Measurements from ENCODE around the gene TIGD1.

TIGD1 gene

GRCh38 chr2:232508251-232508650 is 42.1 kb downstream of the TIGD1 start:
- no peaks in the 10 kb centered on the region for H3K79me2 ChIP-seq (ENCODE audit: low read length)
- no peak overlapping the region for H3K9ac ChIP-seq (ENCODE audit: low read length)
- H3K4me3 ChIP-seq (ENCODE audit: low read length) = no peak overlapping the region
- H3K4me2 ChIP-seq (ENCODE audit: low read depth, low read length) = no peak overlapping the region
- H4K20me1 ChIP-seq (ENCODE audit: insufficient read depth, low read length) = no peaks in the 10 kb centered on the region
- H2AFZ ChIP-seq (ENCODE audit: low read length) = no peak overlapping the region
- no peak overlapping the region for H3K27ac ChIP-seq (ENCODE audit: low read length)
- TF ChIP-seq EZH2phosphoT487 (IDR thresholded peaks at IDR 0.05; ENCODE audit: low read length) (no peak), EZH2 (optimal IDR thresholded peaks at IDR 0.05; ENCODE audit: low read depth, low read length) (no peak)
- TF ChIP-seq, protein P1, sequence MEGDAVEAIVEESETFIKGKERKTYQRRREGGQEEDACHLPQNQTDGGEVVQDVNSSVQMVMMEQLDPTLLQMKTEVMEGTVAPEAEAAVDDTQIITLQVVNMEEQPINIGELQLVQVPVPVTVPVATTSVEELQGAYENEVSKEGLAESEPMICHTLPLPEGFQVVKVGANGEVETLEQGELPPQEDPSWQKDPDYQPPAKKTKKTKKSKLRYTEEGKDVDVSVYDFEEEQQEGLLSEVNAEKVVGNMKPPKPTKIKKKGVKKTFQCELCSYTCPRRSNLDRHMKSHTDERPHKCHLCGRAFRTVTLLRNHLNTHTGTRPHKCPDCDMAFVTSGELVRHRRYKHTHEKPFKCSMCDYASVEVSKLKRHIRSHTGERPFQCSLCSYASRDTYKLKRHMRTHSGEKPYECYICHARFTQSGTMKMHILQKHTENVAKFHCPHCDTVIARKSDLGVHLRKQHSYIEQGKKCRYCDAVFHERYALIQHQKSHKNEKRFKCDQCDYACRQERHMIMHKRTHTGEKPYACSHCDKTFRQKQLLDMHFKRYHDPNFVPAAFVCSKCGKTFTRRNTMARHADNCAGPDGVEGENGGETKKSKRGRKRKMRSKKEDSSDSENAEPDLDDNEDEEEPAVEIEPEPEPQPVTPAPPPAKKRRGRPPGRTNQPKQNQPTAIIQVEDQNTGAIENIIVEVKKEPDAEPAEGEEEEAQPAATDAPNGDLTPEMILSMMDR (IDR thresholded peaks at IDR 0.05; ENCODE audit: low read length) = no peak
- H3K36me3 ChIP-seq (replicated peaks; ENCODE audit: insufficient read depth, low read length) = no peaks in the 10 kb centered on the region
- no peaks in the 10 kb centered on the region for H3F3A ChIP-seq (ENCODE audit: insufficient read depth, low read length)
- H3K9me3 ChIP-seq (replicated peaks; ENCODE audit: insufficient read depth, low read length) = no peaks in the 10 kb centered on the region
- peaks cover 34% of the 10 kb centered on the region for H3K27me3 ChIP-seq (replicated peaks; ENCODE audit: insufficient read depth, low read length)
- H3K9me2 ChIP-seq (replicated peaks; ENCODE audit: insufficient read depth, low read length) = no peaks in the 10 kb centered on the region
- no peak for DNase-seq
- H3K4me1 ChIP-seq (ENCODE audit: low read length) = no peaks in the 10 kb centered on the region

DNA sequence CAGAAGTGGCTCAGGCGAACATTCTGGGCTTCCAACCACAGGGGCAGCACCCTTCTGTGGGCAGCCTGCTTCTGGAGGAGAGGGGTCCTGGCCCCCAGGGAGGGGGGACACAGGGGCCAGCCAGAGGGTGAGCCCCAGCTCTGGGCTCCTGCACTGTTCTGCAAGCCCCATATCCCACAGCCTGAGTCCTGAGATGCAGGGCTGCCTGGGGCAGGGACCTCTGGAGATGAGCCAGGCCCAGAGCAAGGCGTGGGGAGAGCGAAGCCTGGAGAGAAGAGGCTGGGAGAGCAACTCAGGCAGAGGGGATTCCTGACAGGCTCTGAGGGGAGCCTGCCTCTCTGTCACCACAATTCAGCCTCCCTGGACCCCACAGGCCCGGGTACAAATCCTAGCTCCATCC is 43.6 kb downstream of the TIGD1 start:
- no peaks in the 10 kb centered on the region for H3K36me3 ChIP-seq (replicated peaks; ENCODE audit: insufficient read depth, low read length)
- no peak for TF ChIP-seq EZH2phosphoT487 (IDR thresholded peaks at IDR 0.05; ENCODE audit: low read length)
- TF ChIP-seq, protein P1 (IDR thresholded peaks at IDR 0.05; ENCODE audit: low read length) = no peak
- no peak for TF ChIP-seq EZH2 (optimal IDR thresholded peaks at IDR 0.05; ENCODE audit: low read depth, low read length)
- H3K79me2 ChIP-seq (ENCODE audit: low read length) = no peaks in the 10 kb centered on the region

GRCh38 chr2:232505856-232506255 is 44.5 kb downstream of the TIGD1 start:
- Histone ChIP-seq H3K4me1 (ENCODE audit: low read length) (no peaks in the 10 kb centered on the region), H3K4me3 (ENCODE audit: low read length) (no peak overlapping the region), H4K20me1 (ENCODE audit: insufficient read depth, low read length) (no peaks in the 10 kb centered on the region), H3F3A (ENCODE audit: insufficient read depth, low read length) (no peaks in the 10 kb centered on the region), H3K9me3 (replicated peaks; ENCODE audit: insufficient read depth, low read length) (no peaks in the 10 kb centered on the region), H3K9ac (ENCODE audit: low read length) (no peak overlapping the region), H2AFZ (ENCODE audit: low read length) (no peak overlapping the region), H3K27ac (ENCODE audit: low read length) (no peak overlapping the region), H3K79me2 (ENCODE audit: low read length) (no peaks in the 10 kb centered on the region), H3K4me2 (ENCODE audit: low read depth, low read length) (no peak overlapping the region), H3K27me3 (replicated peaks; ENCODE audit: insufficient read depth, low read length) (peaks cover 43% of the 10 kb centered on the region), H3K36me3 (replicated peaks; ENCODE audit: insufficient read depth, low read length) (no peaks in the 10 kb centered on the region), H3K9me2 (replicated peaks; ENCODE audit: insufficient read depth, low read length) (no peaks in the 10 kb centered on the region)
- no peak for DNase-seq
- TF ChIP-seq EZH2phosphoT487 (IDR thresholded peaks at IDR 0.05; ENCODE audit: low read length) = no peak
- TF ChIP-seq, protein P1 (IDR thresholded peaks at IDR 0.05; ENCODE audit: low read length) = no peak
- TF ChIP-seq EZH2 (optimal IDR thresholded peaks at IDR 0.05; ENCODE audit: low read depth, low read length) = no peak

More for the DNA sequence above, 43.6 kb downstream of the TIGD1 start:
- H2AFZ ChIP-seq (ENCODE audit: low read length) = no peak overlapping the region
- H3K27ac ChIP-seq (ENCODE audit: low read length) = no peak overlapping the region
- H3K4me3 ChIP-seq (ENCODE audit: low read length) = no peak overlapping the region
- H3K27me3 ChIP-seq (replicated peaks; ENCODE audit: insufficient read depth, low read length) = peaks cover 43% of the 10 kb centered on the region
- no peaks in the 10 kb centered on the region for H4K20me1 ChIP-seq (ENCODE audit: insufficient read depth, low read length)
- H3K9me2 ChIP-seq (replicated peaks; ENCODE audit: insufficient read depth, low read length) = no peaks in the 10 kb centered on the region
- no peak overlapping the region for H3K9ac ChIP-seq (ENCODE audit: low read length)
- H3K4me1 ChIP-seq (ENCODE audit: low read length) = no peaks in the 10 kb centered on the region
- no peaks in the 10 kb centered on the region for H3F3A ChIP-seq (ENCODE audit: insufficient read depth, low read length)
- no peak for DNase-seq
- H3K4me2 ChIP-seq (ENCODE audit: low read depth, low read length) = no peak overlapping the region
- H3K9me3 ChIP-seq (replicated peaks; ENCODE audit: insufficient read depth, low read length) = no peaks in the 10 kb centered on the region

All from MM.1S (cell line).